Mammary epithelial cell (primary cell): Measurements from ENCODE around the gene CD300LB.

Source experiments
- EZH2 ChIP-seq: IDR thresholded peaks from 2 replicates; pipeline ENCODE4 v1.6.1; 2012; ENCODE audit warnings: low read length, inconsistent platforms, borderline replicate concordance
- TF ChIP-seq, protein P1 (sequence below), 2 donors: IDR thresholded peaks in 1 of 2; conservative IDR thresholded peaks in 1 of 2; 2 replicates each; pipeline ENCODE4 v1.5.1; 2011 to 2012; ENCODE audit warnings: inconsistent platforms in 2 of 2, low read length in 2 of 2, mild to moderate bottlenecking in 2 of 2, control low read depth in 1 of 2, low read depth in 1 of 2; ENCODE audit not compliant: insufficient read depth in 1 of 2; ENCODE audit errors: extremely low read depth in 1 of 2

DNA sequence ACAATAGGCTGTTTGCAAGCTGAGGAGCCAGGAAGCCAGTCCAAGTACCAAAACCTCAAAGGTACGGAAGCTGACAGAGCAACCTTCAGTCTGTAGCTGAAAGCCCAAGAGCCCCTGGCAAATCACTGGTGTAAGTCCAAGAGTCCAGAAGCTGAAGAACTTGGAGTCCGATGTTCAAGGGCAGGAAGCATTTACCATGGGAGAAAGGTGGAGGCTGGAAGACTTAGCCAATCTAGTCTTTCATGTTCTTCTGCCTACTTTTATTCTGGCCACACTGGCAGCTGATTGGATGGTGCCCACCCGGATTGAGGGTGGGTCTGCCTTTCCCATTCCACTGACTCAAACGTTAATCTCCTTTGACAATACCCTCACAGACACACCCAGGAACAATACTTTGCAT, 15.3 kb downstream of the CD300LB start:
- TF ChIP-seq, protein P1, sequence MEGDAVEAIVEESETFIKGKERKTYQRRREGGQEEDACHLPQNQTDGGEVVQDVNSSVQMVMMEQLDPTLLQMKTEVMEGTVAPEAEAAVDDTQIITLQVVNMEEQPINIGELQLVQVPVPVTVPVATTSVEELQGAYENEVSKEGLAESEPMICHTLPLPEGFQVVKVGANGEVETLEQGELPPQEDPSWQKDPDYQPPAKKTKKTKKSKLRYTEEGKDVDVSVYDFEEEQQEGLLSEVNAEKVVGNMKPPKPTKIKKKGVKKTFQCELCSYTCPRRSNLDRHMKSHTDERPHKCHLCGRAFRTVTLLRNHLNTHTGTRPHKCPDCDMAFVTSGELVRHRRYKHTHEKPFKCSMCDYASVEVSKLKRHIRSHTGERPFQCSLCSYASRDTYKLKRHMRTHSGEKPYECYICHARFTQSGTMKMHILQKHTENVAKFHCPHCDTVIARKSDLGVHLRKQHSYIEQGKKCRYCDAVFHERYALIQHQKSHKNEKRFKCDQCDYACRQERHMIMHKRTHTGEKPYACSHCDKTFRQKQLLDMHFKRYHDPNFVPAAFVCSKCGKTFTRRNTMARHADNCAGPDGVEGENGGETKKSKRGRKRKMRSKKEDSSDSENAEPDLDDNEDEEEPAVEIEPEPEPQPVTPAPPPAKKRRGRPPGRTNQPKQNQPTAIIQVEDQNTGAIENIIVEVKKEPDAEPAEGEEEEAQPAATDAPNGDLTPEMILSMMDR (conservative IDR thresholded peaks at IDR 0.05 in 1 of 2, IDR thresholded peaks at IDR 0.05 in 1 of 2; ENCODE audit: extremely low read depth in 1 of 2, insufficient read depth in 1 of 2, low read depth in 1 of 2, low read length in 2 of 2): no peak
- no peak for TF ChIP-seq EZH2
